GM21723 (cell line): ENCODE data around the gene MID2.
"Not testable (repeated sequence)": the region's sequence is repeated elsewhere in the genome, so short reads cannot be mapped to it uniquely, and the experiment has no call there.

Experiments used
- ATAC-seq: cut with Tn5 transposase; IDR thresholded peaks from one replicate; pipeline ENCODE4 v1.9.1; 2021; ENCODE audit warnings: mild to moderate bottlenecking, moderate library complexity; ENCODE audit not compliant: unreplicated experiment

The MID2 gene, protein sequence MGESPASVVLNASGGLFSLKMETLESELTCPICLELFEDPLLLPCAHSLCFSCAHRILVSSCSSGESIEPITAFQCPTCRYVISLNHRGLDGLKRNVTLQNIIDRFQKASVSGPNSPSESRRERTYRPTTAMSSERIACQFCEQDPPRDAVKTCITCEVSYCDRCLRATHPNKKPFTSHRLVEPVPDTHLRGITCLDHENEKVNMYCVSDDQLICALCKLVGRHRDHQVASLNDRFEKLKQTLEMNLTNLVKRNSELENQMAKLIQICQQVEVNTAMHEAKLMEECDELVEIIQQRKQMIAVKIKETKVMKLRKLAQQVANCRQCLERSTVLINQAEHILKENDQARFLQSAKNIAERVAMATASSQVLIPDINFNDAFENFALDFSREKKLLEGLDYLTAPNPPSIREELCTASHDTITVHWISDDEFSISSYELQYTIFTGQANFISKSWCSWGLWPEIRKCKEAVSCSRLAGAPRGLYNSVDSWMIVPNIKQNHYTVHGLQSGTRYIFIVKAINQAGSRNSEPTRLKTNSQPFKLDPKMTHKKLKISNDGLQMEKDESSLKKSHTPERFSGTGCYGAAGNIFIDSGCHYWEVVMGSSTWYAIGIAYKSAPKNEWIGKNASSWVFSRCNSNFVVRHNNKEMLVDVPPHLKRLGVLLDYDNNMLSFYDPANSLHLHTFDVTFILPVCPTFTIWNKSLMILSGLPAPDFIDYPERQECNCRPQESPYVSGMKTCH

DNA sequence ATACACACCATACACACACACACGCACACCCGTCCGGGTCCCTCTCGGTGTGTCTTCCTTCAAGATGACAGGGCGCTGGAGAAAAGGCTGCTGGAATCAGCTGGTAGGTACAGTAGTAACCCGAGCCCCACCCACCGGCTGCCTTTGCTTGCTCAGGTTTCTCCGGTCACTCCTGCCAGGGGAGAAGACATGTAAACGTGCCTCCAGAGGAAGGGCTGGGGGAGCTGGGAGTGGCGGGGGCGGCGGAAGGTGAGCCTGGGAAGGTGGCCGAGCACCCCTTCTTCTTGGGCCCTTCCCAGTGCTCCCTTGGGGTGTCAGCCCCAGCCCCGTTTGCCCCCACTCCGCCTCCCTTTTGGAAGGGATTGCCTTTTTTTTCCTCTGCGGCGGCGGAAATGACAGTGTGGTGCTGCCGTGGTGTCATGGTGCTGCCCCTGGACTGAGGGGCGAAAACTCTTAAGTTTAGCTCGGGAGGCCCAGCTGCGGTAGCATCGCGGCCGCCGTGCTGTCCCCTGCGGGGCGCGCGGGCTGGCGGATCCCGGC lies at the start of gene MID2:
Gene MID2 (plus strand): TSS at position 169 of the 540 bp plus-strand sequence. CDS start 561 bp downstream, outside the sequence.
- peak; percentile 46 for ATAC-seq

DNA sequence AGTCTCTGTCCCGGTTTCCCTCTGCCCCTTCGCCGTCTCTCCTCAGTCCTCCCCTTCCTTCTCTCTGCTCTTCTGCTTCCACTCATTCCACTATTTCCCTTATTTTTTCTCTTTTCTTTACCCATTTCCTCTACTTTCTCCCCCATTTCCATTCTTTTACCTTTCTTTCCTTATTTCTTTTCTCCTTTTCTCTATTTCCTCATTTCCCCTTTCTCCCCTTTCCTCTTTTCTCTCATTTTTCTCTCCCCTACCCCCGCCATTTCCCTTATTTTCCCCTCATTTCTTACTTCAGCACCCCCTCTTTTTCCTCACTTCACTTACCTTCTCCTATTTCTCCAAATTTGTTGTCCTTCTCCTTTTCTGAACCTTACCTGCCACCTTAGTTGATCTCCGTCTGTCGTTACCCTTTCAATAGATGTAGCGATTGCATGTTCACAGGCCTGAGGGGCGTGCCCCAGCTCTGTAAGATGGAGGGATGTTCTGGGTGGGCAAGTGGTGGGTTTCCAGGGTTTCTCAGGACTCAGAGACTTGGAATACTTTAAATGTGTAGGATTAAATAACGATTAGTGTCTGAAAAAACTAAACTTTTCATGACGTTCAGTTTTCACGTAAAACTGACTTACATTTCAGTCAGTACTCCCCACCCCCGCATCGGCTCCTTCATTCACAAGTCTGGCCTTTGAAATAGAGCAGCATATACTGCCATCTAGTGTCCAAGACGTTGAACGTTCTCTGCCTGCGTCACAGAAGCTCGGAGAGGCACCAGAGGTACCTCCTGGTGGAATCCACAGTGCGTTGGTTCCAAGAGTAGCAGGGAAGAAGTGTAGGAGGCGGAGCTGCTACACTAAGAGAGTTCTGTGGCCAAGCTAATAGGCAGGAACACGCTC lies 48.8 kb upstream of the MID2 start:
- ATAC-seq: peak; percentile 79

DNA sequence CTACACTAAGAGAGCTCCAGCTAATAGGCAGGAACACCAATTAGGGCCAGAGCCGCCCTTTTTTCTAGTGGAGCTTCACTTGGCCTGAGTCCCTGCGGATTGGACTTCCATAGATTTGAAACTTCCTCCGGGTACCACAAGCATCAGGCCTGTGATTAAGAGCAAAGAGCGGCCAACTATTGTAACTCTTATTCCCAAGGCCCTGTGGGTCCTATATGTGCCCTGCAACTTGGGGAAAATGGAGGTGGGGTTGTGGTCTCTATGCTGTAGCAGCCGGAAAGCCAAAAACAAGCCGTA lies 48.2 kb upstream of the MID2 start, which contains the start of gene NCBP2L:
Gene NCBP2L (plus strand): TSS at position 198 of the 297 bp plus-strand sequence. CDS start 16,488 bp downstream, outside the sequence.
- no peak for ATAC-seq

DNA sequence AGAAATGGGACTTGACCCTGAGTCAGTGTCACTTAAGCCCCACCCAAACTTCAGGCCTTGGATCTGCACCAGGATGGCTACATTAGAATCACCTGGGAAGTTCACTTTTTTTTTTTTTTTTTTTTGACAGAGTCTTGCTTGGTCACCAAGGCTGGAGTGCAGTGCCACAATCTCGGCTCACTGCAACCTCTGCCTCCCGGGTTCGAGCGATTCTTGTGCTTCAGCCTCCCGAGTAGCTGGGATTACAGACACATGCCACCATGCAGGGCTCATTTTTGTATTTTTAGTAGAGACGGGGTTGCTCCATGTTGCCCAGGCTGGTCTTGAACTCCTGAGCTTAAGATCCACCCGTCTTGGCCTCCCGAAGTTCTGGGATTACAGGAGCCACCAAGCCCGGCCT lies 45.1 kb upstream of the MID2 start:
- ATAC-seq: no peak

DNA sequence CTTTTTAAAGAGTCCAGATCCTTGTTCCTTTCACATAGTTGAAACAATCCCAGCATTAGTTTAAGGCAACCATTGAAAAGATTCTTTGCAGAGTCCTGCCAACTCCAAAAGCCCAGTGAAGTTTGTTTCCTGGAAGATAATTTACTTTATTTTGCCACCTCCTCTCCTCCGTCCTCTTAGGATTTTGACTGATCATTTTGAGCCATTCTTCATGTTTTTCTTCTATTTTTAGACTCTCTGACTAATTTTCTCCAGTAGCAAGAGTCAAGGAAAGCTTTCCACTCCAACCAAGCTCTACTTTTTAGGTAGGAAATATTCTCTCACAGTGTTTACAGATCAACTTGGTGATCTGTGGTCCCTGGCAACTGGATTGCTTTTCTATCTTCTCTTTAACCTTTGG lies 37.8 kb upstream of the MID2 start:
- ATAC-seq: no peak

DNA sequence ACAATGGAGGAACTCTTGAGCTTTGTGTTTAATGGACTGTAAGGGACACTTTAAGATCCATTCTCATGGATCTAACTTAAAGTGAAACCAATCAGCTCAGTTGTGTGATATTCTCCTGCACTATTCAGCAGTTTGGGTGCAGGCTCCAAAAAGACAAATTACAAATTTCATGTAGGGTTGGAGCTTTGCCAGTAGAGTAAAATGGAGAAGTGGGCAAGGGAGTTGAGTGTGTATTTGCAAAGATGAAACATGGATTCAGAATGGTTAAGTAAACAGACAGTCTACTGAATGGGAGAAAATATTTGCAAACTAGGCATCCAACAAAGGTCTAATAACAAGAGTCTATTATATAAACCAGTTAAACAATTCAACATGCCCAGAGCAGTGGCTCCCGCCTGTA lies 21.2 kb upstream of the MID2 start:
- no peak for ATAC-seq

DNA sequence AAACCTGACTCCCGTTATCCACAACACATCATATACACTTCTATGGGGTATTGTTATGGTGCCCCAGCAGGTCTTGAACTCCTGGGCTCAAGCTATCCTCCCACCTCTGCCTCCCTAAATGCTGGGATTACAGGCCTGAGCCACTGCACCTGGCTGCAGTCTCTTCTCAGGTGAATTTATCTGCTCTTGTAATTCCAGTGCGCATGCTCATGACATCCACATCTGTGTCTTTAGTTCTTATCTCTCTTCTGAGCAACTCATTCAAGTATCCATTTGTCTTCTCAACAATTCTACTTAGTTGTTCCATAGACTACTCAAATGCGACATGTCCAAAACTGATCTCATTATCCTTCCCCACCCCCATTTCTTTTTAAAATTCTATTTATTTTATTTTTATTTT lies 20.5 kb upstream of the MID2 start:
- no peak for ATAC-seq

DNA sequence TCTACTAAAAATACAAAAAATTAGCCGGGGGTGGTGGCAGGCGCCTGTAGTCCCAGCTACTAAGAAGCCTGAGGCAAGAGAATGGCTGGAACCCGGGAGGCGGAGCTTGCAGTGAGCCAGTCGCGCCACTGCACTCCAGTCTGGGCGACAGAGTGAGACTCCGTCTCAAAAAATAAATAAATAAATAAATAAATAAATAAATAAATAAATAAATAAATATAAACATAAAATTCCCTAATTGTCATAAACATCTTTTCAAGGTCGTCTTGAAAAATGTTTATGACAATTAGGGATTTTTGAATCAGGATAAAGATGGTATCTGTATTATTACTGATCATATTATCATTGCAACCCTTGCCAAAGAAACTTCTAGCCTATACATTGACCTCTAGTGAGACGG lies 15.6 kb upstream of the MID2 start:
- ATAC-seq: not testable (repeated sequence)

DNA sequence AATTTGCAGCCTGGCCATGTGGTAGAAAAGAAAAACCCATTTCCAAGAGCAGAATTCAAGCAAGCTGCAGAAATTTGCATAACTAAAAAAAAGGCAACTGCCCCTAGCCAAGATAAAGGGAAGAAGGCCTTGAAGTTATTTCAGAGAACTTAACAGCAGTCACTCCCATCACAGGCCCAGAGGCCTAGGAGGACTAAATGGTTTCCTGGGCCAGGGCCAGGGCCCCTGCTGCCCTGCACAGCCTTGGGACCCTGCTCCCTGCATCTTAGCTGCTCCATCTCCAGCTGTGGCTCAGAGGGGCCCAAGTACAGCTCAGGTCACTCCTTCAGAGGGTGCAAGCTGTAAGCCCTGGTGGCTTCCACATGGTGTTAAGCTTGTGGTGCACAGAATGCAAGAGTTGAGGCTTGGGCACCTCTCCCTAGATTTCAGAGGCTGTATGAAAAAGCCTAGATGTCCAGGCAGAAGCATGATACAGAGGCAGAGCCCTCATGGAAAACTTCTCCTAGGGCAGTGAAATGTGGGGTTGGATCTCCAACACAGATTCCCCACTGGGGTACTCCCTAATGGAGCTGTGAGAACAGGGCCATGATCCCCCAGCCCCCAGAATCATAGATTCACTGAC lies 6.7 kb upstream of the MID2 start:
- no peak for ATAC-seq

DNA sequence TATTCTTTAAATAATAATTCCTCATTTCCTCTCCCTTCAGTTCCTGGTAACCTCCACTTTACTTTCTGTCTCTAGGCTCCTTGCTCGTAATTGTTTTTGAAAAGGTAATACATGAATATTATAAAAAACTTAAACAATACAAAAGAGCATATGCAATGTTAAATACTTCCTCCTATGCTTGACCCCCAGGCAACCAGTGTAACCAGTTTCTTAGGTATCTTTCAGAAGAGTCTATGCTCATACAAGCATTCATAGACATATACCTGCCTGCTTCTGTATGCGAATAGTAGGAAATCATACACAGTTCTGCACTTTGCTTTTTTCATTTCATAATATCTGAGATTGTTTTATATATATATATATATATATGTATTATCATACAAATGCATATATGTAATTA lies 2.6 kb upstream of the MID2 start:
- ATAC-seq: no peak

DNA sequence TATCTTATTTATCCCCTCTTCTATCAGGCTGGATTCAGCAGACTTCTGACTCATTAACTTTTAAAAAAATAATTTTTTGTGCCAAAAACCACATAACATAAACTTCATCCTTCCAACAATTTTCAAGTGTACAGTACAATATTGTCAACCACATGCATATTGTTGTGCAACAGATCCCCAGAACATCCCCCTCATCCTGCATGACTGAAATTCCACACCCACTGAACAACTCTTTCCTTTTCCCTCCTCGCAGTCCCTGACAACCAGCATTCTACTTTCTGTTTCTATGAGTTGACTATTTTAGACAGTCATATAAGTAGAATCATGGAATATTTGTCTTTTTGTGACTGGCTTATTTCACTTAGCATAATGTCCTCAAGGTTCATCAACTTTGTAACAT lies 2.2 kb upstream of the MID2 start:
- no peak for ATAC-seq

DNA sequence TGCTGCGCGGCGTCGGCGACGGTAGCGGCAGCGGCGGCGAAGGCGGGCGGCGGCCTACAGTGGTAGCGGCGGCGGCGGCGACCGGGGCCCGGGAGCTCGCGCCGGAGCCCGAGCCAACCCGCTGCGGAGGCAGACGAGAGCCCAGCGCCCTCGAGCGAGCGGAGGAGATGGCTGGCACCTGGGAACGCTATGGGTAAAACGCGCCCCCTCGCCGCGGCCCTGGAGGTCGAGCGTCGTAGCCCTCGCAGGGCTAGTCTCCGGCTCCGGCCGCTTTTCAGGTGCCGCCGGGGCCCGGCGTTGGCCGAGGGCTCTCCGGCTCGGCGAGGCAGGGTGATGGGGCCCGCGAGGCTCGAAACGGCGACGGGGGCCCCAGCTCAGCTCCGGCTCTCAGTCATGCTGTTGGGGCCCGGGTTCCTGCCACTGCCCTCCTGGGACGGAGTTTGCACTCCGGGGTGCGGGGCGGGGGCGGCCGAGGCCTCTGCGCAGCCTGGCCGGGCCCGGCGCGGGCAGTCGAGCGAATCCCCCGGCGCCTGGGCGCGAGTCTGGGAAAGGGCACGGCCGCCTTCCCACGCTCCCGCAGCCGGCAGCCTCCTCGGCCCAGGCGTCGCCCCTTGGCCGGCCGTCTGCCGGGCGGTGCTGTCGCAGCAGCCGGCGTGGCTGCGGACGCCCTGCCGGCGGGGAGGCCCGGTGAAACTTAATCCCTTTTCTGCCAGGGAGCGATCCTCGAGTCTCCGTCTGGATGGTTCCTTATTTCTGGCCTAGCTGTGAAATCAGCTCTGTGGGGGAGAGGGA lies 768 bp downstream of the MID2 start:
- peak; percentile 65 for ATAC-seq

DNA sequence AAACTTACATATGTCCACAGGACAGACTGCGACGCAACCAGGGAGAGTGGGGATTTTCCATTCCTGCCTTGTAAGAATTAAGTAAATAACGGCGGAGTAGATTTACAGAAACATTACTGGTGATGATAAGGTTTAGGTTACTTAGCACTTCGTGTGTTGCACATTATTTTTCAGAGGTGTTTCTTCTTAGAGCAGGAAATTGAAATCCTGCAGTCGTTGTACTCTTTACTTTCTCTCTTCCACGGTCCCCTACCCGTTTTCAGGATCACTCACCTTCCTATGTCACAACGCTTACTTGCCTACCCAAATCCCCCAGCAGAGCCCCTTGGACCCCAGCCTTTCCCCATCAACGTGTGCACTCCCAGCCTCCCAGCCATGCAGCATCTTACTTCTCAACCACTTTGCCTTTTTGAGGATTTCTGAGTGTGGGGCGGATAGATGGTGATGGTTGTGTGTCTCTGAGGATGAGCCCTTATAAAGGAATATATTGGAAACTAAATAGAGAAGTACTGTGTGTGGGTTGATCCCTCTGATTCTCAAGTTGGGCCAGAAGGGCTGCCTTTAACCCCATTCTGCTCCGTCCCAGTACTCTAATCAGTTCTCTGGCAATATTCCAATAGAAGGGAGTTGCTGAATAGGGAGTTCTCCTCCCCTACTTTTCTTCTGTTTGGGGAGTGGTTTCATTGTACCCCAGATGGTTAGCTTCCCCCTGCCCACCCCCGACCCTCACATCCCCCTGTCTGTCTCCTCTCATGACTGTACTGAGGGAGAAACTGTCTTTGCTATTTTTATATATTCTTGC lies 1.6 kb downstream of the MID2 start:
- ATAC-seq: no peak

DNA sequence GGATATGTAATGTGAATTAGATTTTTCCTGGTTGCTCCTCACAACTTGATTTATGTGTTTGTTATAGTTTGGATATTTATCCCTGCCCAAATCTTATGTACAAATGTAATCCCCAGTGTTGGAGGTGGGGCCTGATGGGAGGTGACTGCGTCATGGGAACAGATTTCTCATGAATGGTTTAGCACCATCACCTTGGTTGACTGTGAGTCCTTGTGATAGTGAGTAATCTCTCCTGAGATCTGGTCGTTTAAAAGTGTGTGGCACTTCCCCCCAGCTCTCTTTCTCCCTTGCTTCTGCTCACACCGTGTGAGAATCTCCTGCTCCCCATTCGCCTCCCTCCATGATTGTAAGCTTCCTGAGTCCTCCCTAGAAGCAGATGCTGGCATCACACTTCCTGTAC lies 2.2 kb downstream of the MID2 start:
- ATAC-seq: no peak

DNA sequence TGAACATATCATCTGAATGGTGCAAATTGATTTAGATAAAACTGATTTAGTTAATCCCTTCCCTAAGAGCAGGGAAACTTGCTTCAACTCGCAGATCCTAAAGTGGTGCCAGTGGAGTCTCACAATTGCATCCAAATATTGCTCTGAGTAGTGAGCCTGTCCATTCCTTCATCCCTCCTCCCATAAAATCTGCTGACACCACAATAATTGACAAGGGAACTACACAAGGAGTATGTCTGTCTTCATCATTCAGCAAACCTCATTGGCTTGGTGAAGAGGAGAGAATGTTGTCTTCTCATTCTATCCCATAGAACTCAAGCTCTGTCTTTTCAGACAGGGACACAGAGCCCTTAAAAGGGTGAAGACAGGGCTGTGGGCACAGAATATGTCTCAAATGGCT lies 4.2 kb downstream of the MID2 start:
- ATAC-seq: no peak

DNA sequence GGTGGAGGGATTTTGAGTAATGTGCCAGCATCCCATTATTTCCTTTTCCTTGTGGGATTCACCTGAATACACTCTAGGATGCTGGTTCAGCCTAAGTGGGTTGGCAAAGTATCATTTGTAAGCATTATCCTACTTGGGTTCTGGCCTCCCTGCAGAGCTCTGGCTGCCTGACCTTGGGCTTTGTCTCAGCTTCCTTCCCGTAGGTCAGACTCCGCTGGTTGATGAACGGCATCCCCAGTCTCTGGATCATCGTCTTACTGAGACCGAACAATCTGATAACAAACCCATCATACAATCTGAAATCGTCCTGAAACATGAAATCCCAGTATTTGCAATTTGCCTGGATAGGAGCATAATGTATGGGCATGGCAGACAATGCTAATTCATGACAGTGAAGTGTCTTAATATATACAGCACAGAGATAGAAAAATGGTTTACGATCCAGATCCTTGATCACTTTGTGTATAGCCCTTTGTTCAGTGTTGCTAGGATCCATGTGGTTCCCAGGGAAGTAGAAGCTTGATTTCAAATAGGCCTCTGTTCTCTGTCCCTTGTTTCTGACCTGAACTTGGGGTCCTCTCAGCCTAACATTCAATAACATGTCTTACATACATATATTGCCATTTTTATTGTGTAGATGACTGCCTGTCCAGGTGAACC lies 5.5 kb downstream of the MID2 start:
- no peak for ATAC-seq

DNA sequence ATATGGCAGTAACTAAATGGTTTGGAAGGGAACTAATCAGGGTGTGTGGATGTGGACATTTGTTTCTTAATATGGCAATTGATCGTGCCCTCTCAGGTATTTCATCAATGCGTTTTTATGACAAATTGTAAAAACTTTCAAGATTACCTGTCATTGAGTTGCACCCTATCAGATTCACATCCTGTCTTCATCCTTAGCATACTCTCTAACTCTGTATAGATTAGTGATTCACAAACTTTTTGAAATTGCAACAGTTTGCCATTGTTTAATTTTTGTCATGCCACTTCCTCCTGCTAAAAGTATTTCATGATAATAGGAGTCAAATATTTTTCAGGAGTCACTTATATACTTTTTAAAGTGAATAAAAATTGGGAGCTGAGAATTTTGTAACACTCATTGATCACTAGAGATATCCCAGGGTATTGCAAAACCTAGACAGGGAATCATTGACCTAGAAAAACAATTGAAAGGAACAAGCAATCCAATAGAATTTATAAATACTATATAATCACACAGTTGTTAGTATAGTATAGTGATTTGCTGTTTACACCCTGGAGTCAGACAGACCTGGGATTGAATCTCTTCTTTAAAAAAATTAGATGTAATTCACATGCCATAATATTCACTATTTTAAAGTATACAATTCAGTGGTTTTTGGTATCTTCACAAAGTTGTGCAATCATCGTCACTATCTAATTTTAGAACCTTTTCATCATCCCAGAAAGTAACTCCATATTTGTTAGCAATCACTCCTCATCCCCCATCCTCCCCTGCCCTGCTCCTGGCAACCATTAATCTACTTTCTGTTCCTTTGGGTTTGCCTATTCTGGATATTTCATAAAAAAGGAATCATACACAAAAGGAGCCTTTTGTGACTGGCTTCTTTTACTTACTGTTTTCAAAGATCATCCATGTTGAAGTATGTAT lies 8.9 kb downstream of the MID2 start:
- no peak for ATAC-seq
